Fibroblast of pulmonary artery (primary cell): ENCODE results near the gene CRB1.

Experiments used
- DNase-seq: peaks from one replicate; pipeline ENCODE4 v3.0.0-alpha.2; 2010; ENCODE audit warnings: low read depth
- H3K4me3 ChIP-seq: replicated peaks from 2 replicates; pipeline ENCODE4 v1.5.1; 2011; ENCODE audit warnings: low read depth, mild to moderate bottlenecking, control low read depth, low read length, moderate library complexity
- TF ChIP-seq, protein P1 (sequence below): IDR thresholded peaks from 2 replicates; pipeline ENCODE4 v1.5.1; 2011; ENCODE audit warnings: mild to moderate bottlenecking, control low read depth, low read length, inconsistent platforms; ENCODE audit errors: missing control alignments

The CRB1 gene

DNA sequence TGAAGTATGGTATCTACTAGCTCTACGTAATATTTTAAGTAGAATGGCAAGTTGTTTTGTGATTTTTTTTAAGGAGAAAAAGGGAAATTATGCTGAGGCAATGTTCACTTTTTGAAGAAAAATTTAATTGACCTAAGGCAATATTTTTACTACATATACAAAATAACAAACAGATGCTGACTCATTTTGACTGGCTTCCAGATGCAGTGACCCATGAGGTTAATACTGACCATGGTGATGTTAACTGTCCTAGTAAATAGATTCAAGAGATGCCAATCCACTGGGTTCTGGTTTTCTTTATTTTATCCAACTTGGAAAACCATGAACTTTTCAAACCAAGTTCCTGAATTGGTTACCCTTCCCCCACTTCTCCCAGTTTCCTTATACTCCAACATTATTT, 154.9 kb downstream of the CRB1 start:
- TF ChIP-seq, protein P1, sequence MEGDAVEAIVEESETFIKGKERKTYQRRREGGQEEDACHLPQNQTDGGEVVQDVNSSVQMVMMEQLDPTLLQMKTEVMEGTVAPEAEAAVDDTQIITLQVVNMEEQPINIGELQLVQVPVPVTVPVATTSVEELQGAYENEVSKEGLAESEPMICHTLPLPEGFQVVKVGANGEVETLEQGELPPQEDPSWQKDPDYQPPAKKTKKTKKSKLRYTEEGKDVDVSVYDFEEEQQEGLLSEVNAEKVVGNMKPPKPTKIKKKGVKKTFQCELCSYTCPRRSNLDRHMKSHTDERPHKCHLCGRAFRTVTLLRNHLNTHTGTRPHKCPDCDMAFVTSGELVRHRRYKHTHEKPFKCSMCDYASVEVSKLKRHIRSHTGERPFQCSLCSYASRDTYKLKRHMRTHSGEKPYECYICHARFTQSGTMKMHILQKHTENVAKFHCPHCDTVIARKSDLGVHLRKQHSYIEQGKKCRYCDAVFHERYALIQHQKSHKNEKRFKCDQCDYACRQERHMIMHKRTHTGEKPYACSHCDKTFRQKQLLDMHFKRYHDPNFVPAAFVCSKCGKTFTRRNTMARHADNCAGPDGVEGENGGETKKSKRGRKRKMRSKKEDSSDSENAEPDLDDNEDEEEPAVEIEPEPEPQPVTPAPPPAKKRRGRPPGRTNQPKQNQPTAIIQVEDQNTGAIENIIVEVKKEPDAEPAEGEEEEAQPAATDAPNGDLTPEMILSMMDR, result no peak
- H3K4me3 ChIP-seq, result no peak overlapping the region
- peak; percentile 62 for DNase-seq

DNA sequence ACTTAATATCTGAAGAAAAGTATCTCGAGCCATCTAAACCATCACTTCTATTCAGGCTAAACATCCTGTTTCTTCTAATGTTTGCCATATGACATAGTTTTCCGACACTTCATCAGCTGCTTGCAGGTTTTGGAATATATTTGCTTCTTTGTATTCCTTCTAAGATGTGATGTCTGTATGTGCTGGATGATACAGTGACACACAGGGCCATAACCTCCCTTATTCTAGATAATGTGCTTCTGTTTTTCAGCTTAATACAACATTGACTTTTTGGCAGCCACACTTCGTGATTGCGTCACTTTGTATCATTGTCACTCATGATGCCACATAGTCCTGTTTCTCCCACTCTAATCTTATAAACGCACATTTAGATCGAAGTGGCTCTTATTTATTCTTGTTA, 156.3 kb downstream of the CRB1 start:
- TF ChIP-seq, protein P1, result no peak
- no peak overlapping the region for H3K4me3 ChIP-seq
- no peak for DNase-seq

DNA sequence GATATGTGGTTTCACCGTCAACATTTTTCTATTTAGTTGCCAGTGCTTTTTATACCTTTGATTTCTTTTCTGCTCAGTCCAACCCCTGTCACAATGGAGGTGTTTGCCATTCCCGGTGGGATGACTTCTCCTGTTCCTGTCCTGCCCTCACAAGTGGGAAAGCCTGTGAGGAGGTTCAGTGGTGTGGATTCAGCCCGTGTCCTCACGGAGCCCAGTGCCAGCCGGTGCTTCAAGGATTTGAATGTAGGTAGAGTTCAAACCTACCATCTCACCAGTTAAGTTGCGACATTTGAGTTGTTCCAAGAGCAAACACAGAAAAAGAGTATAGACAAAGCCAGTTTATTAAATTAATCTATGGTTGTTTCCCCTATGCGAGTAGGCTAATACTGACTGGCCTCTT, 161.3 kb downstream of the CRB1 start:
- H3K4me3 ChIP-seq, result no peak overlapping the region
- no peak for DNase-seq
- TF ChIP-seq, protein P1, result no peak

DNA sequence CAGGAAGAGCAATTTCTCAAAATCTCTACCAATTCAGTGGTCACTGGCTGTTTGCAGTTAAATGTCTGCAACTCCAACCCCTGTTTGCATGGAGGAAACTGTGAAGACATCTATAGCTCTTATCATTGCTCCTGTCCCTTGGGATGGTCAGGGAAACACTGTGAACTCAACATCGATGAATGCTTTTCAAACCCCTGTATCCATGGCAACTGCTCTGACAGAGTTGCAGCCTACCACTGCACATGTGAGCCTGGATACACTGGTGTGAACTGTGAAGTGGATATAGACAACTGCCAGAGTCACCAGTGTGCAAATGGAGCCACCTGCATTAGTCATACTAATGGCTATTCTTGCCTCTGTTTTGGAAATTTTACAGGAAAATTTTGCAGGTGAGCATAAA, 167.2 kb downstream of the CRB1 start:
- TF ChIP-seq, protein P1, result no peak
- no peak for DNase-seq
- H3K4me3 ChIP-seq, result no peak overlapping the region

DNA sequence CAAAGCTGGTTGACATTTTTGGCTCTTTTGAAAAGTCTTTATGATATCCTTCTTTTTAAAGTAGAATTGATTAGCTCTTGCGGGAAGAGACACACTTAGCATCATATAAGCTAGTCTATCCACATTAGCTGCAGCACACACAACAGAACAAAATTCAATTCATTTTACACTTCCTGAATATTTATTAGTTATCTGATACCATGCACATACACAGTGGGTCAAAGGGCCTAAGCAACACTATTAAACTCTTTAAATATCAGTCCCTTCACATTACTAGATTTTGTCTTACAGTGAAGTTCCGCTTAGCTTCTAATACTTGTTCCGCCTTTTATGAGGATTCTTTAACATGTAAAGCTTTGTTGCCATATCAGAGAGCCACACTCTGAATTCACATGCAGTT, 169.5 kb downstream of the CRB1 start:
- no peak overlapping the region for H3K4me3 ChIP-seq
- TF ChIP-seq, protein P1, result no peak
- DNase-seq, result no peak

DNA sequence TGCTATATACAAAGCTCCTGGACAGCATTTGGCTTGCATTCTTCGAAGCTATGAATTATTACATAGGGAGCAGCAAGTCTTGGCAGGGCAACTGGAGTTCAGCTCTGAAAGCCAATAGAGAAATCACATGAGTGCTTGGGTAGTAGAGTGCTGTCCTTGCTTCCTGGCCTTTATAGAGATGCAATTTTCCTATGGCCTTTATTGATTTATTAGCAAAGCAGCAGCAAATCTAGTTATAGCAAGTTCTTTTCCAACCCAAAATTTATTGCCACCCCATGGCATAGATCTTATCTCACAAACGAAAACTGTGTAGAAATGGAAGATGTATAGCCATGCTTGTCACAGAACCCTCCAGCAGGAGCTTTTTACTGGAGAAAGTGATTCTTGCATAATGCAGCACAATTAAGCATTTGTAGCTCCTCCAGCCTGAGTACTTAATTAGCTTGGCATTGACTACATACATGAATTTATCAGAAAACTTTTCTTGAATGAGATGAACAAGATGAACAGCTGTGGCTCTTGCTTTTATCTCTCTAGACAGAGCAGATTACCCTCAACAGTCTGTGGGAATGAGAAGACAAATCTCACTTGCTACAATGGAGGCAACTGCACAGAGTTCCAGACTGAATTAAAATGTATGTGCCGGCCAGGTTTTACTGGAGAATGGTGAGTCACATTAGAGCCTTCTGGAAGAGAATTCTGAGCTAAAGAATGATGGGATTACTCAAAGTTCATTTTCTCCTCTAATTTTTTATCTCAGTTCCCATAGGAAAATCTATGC, 170.1 kb downstream of the CRB1 start:
- DNase-seq, result peak; percentile 56
- TF ChIP-seq, protein P1, result no peak
- no peak overlapping the region for H3K4me3 ChIP-seq

DNA sequence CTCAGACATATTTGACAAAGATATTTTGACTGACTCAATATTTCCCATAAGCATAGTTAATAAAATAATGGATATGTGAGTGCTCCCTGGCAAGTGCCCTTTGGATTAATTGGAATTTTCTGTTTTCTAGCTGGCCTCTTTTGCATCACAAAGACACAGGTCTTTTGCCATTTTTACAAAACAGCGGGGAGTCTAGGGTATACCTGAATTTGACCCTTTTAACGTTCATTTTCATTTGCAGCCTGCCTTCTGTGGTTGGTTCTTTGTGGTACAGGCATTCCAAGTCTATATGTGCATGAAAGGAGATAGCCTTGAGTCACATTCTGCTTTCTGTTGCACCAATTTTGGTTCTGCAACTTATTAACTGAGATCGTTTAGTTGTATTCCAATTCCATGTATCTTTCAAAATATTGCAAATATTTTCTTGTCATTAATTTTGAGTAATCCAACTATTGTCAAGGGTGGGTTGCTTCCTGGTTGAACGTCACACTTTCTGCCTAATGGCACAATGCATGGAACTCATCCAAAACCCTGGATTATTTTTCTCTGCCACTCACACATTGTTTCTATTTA, 171.7 kb downstream of the CRB1 start:
- DNase-seq, result no peak
- TF ChIP-seq, protein P1, result no peak
- H3K4me3 ChIP-seq, result no peak overlapping the region
